Fibroblast of skin of scalp (primary cell): ENCODE results near the gene VPS51.
A peak's percentile ranks its signal among the peaks of the same experiment; 100 is the strongest.
"Not testable (repeated sequence)": the region's sequence is repeated elsewhere in the genome, so short reads cannot be mapped to it uniquely, and the experiment has no call there.

Experiments
- DNase-seq: peaks from one replicate; pipeline ENCODE4 v3.0.0-alpha.2; 2013

The VPS51 gene

GRCh38 chr11:65108469-65109123 lies 12.6 kb downstream of the VPS51 start:
- no peak for DNase-seq

DNA sequence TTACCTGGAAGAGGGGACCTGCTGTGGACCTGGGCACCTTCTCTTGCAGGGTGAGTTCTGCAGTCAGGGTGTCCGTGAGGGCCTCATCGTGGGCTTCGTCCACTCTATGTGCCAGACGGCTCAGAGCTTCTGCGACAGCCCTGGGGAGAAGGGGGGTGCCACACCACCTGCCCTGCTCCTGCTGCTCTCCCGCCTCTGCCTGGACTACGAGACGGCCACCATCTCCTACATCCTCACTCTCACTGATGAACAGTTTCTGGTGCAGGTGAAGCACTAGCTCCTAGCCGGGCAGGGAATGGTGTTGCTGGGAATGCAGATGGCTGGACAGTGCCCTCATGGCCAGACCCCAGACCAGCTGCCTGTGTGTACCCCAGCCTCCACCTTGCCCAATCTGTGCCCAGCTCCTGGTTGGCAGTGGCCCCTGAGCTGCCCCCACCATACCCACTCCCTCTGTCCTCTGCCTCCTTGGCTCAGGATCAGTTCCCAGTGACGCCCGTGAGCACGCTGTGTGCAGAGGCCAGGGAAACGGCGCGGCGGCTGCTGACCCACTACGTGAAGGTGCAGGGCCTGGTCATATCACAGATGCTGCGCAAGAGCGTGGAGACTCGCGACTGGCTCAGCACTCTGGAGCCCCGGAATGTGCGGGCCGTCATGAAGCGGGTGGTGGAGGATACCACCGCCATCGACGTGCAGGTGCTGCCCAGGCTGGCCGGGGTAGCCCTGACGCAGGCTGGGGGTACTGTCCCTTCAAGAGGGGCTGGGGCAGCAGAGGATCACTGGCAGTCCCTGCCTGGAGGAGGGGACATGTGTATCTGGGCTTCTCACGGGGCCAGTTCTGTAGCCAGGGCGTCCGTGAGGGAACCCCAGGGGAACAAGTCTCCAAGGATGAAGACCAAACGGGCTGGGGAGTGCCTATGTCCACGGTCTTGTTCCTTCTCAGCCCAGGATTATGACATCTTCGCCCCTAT lies 13.5 kb downstream of the VPS51 start:
- DNase-seq: no peak

DNA sequence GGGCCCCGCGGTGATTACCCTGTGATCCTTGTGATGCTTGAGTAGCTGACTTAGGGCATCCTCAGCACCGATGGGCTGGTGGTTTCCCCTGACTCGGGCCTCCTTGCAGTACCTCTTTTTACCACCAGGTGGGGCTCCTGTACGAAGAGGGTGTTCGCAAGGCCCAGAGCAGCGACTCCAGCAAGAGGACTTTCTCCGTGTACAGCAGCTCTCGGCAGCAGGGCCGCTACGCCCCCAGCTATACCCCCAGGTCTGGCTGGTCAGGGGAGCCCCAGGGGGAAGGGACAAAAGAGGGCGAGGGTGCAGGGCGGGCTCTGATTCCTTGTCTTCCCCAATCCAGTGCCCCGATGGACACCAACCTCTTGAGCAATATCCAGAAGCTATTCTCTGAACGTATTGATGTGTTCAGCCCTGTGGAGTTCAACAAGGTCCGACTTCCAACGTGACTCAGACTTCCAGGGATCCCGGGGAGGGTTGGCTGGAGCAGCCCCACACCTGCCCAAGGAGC lies 14.4 kb downstream of the VPS51 start:
- DNase-seq: peak; percentile 74

DNA sequence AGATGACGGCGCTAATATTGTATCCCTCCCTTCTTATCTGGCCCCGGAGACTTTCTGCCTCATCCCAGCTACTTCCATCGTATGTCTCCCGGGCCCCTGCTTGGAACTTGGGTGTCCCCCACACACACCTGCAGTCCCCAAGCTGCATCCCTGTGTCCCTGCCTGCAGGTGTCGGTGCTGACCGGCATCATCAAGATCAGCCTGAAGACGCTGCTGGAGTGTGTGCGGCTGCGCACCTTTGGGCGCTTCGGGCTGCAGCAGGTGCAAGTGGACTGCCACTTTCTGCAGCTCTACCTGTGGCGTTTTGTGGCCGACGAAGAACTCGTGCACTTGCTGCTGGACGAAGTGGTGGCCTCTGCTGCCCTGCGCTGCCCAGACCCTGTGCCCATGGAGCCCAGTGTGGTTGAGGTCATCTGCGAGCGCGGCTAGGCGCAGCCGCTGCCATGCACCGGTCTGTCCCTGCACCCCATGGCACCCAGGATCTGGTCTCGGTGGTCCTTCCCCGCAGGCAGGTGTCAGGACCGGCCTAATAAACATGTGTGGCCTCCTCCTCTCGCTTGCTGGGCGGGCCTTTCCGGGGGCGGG lies 15.2 kb downstream of the VPS51 start:
- no peak for DNase-seq

DNA sequence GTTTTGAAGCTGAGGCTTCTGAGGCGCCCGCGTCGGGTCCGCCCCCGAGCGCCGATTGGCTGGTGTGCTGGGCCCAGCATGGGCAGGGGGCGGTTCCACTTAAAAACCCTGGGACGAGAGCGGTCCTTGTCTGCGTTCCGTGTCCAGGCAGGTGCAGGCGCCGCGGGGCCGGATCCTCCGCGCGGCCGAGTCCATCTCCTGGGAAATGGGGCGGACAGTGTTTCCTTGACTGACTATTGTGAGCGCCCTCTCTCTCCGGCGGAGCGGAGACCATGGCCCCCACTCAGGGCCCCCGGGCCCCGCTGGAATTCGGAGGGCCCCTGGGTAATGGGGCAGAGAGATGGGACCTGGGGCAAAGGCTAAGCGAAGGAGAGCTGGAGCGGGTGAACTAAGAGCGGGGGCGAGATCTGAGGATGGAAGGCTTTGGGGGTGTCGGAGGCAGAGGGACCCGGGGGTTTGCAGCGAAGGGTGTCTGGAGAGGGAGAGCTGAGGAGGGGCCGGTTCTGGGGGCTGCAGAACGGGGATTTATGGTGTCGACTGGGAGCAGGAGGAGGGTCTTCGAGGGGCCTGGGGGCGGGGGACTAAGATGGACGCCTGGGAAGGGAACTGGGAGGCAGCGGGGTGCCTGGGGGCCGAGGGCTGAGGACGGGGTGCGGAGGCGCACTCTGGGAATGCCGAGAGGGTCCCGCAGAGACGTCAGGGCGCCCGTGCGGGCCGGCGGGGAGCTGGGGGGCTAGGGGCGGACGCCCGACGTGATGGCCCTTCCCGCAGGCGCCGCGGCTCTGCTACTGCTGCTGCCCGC lies 15.9 kb downstream of the VPS51 start, which contains the start of gene TM7SF2:
Gene TM7SF2 (plus strand): TSS at position 129 of the 802 bp plus-strand sequence. CDS start 144 bp downstream, at position 273.
- DNase-seq: peak; percentile 86

DNA sequence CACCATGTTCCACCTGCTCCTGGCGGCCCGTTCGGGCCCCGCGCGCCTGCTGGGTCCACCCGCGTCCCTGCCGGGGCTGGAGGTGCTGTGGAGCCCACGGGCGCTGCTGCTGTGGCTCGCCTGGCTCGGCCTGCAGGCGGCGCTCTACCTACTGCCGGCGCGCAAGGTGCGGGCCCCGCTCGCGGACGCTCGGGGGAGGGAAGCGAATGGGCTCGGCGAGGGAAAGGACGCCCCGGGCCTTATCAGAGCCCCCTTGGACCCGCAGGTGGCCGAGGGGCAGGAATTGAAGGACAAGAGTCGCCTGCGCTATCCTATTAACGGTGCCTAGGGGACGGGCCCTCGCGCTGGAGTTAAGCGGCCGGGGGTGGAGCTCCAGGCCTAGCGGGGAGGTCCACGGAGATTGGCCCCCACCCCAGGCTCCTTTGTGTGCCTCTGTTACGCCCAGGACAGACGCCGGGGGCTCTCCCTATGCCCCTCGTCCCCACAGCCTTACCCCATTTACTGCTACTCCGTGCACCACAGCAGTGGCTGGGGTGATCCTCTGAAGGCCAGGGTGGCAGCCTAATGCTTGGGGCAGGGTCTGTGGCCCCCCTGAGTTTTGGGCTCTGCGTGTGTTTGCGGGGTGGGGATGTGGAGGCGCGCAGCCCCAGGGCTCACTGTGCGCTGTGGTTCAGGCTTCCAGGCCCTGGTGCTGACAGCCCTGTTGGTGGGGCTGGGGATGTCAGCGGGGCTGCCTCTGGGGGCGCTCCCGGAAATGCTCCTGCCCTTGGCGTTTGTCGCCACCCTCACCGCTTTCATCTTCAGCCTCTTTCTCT lies 16.7 kb downstream of the VPS51 start:
- peak; percentile 20 for DNase-seq

- peak; percentile 27 for DNase-seq
Measured at GRCh38 chr11:65113361-65113756, 17.3 kb downstream of the VPS51 start.

DNA sequence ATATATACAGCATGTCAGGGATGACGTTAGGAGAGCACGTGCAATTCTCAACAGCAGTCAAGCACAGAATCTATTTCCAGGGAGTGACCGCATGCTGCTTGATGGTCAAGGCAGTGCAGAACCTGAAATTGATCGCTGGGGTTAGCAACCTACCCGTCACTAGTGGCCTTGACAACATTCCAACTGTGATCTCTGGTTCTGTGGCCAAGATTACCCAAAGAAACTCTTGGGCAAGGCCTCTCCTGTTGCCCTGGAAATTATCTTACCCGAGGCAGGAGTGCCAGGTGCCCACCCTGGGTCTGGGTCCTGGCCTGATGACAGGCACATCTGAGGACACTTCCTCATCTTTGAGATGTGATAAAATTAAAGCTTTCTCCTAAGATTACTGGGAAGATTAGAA lies 17.8 kb downstream of the VPS51 start:
- no peak for DNase-seq

DNA sequence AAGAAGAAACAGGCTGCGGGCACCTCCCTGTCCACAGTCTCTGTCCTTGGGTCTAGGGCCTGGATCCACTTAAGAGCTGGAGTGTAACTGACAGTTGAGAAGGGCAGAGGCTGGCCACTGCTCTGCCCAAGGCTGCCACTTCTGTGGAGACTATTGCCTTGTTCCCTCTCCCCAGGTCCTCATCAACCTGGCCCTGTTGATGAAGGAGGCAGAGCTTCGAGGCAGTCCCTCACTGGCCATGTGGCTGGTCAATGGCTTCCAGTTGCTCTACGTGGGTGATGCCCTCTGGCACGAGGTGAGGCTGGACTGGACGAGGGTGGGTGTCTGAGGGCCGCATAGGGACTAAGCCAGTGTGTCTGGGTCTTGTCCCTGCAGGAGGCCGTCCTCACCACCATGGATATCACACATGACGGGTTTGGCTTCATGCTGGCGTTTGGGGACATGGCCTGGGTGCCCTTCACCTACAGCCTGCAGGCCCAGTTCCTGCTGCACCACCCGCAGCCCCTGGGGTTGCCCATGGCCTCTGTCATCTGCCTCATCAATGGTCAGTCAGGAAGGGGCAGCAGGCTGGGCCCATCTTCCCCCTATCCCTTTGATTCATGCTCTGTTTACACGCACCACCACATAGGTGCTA lies 18.6 kb downstream of the VPS51 start:
- DNase-seq: no peak

DNA sequence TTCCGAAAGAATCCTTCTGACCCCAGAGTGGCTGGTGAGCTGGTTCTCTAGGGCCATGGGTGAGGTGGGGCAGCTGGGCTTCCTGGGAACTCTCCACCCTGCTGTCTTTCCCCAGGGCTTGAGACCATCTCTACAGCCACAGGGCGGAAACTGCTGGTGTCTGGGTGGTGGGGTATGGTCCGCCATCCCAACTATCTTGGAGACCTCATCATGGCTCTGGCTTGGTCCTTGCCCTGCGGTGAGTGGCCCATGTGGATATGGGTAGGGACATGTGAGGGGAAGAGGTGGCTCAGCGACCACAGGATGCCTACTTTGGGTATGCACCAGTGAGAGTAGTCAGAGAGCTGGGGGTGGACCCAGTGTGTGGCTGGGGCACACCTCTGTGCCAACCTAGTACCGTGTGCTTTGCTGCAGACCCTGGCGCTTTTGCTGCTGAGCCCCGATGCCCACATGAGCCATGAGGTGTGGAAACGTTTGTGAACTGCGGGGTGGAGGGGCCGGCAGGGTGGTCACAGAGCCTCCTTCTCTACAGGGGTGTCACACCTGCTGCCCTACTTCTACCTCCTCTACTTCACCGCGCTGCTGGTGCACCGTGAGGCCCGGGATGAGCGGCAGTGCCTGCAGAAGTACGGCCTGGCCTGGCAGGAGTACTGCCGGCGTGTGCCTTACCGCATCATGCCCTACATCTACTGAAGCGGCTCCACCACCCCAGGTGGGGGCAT lies 19.5 kb downstream of the VPS51 start:
- DNase-seq: no peak

GRCh38 chr11:65116370-65117205 lies 20.6 kb downstream of the VPS51 start:
- DNase-seq: peak; percentile 20

GRCh38 chr11:65117206-65118096 lies 21.4 kb downstream of the VPS51 start, which contains the start of gene ZNHIT2:
Gene ZNHIT2 (minus strand): TSS chr11:65117701. CDS start chr11:65117653, 48 bp downstream.
- DNase-seq: peak; percentile 99

GRCh38 chr11:65118097-65118837 lies 22.3 kb downstream of the VPS51 start:
- DNase-seq: no peak

DNA sequence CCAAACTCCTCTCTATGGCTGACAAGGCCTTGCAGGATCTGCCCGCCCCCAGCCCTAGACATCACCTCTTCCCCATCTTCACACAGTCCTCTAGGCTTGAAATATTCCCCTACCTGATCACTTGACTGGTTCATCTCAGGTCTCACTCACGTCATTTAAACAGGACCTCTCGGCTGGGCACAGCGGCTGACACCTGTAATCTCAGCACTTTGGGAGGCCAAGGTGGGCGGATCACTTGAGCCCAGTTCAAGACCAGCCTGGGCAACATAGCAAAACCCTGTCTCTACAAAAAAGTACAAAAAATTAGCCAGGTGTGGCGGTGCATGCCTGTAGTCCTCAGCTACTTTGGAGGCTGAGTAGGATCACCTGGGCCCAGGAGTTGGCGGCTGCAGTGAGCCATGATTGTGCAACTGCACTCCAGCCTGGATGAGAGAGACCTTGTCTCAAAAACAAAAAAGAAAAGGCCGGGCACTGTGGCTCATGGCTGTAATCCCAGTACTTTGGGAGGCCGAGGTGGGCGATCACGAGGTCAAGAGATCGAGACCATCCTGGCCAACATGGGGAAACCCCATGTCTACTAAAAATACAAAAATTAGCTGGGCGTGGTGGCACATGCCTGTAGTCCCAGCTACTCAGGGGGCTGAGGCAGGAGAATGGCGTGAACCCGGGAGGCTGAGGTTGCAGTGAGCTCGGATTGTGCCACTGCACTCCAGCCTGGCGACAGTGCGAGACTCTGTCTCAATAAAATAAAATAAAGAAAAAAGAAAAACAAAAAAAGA lies 23.1 kb downstream of the VPS51 start:
- DNase-seq: not testable (repeated sequence)

- no peak for DNase-seq
Measured at GRCh38 chr11:65119670-65119995, 23.6 kb downstream of the VPS51 start.

DNA sequence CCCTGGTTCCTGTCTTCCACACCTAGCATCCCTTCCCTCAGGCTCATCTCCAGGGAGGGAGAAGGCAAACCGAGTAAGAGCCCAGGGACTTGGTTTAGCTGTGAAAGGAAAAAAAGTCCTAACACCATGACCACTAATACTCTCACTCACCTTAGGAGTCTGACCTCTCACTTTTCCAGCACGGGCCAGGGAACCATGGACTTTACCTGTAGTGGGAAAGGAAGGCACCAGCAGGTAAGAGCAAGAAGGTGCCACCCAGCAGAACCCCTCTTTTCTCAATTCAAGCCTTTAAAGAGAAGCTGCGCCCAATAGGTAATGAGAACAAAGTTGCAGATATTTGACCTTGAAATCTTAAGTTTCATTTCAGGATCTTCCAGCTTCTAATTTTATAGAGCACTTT lies 24.8 kb downstream of the VPS51 start:
- no peak for DNase-seq
